ENCODE measurements around the gene NOXO1. TPM values are rescaled to one million over a fixed set of nuclear protein-coding genes. Genes with fewer than 3 reads are reported as not detected.

NOXO1 gene
- polyA plus RNA-seq, 1 of the 3 experiments (the other 2 are of a cell fraction) = 0.21 TPM

DNA sequence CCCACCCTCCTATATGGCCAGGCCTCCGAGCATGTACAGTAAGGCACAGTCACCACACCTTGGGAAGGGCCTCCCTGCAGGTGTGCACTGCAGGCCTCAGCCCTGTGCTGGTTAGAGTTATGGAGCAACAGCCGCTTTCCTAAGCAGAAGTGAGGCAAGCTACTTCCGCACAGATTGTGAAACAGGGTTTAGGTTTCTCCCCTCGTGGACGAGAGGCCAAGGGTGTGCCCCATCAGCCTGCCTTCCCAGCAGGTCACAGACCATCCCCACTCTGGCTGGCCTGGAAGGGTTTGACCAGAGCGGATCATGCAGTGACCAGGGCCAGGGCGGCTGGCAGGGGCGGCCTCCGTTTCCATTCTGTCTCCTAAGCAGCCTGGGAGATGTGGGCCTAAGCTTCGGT is 43.0 kb downstream of the NOXO1 start:
- no peak overlapping the region for H3K27ac ChIP-seq (ENCODE audit: low read depth in 2 of 2, low read length in 1 of 2)
- no peaks in the 10 kb centered on the region for H3F3A ChIP-seq (replicated peaks; ENCODE audit: insufficient read depth)
- H3K9me2 ChIP-seq = no peaks in the 10 kb centered on the region
- no peaks in the 10 kb centered on the region for H4K20me1 ChIP-seq (ENCODE audit: insufficient read depth)
- peaks cover 4 to 14% of the 10 kb centered on the region in 2 experiments for H3K36me3 ChIP-seq (replicated peaks in 1 of 2; ENCODE audit: control insufficient read depth in 1 of 2, insufficient read depth in 2 of 2, low read length in 1 of 2)
- POLR2A ChIA-PET = no interaction called here
- H3K27me3 ChIP-seq (ENCODE audit: insufficient read depth) = no peaks in the 10 kb centered on the region
- no peak overlapping the region for H3K4me3 ChIP-seq (ENCODE audit: low read depth in 2 of 2, low read length in 1 of 2)
- no peak overlapping the region for H3K4me2 ChIP-seq
- H3K4me1 ChIP-seq (ENCODE audit: control insufficient read depth in 1 of 2, insufficient read depth in 2 of 2, low read depth in 1 of 2, low read length in 1 of 2) = peaks cover 0 to 10% of the 10 kb centered on the region in 2 experiments; a peak in 2 of 4 replicates
- CTCF ChIA-PET = no interaction called here
- H3K9me3 ChIP-seq = no peaks in the 10 kb centered on the region
- no peak for DNase-seq
- H3K79me2 ChIP-seq (ENCODE audit: insufficient read depth) = no peaks in the 10 kb centered on the region
- WGBS (ENCODE audit: low lambda C conversion rate) = 93% methylated on average over 6 of the region's 10 CpGs
- H3K9ac ChIP-seq = no peak overlapping the region
- no peak overlapping the region for H2AFZ ChIP-seq (ENCODE audit: low read depth)
- TF ChIP-seq NFIC (IDR thresholded peaks at IDR 0.05; ENCODE audit: borderline replicate concordance) (no peak), FOXM1 (IDR thresholded peaks at IDR 0.05; ENCODE audit: low read depth) (no peak), FOSL2 (IDR thresholded peaks at IDR 0.05; ENCODE audit: borderline replicate concordance, low read depth) (no peak), EZH2phosphoT487 (IDR thresholded peaks at IDR 0.05; ENCODE audit: borderline replicate concordance, low read depth) (no peak), CTCF (IDR thresholded peaks at IDR 0.05) (no peak), GATA2 (CRISPR knock-in tag; IDR thresholded peaks at IDR 0.05) (no peak), JUND (IDR thresholded peaks at IDR 0.05) (no peak), ELF1 (IDR thresholded peaks at IDR 0.05) (no peak), MXI1 (IDR thresholded peaks at IDR 0.05; ENCODE audit: low read depth, low read length) (no peak), MEF2A (IDR thresholded peaks at IDR 0.05; ENCODE audit: borderline replicate concordance, low read depth) (no peak), USF2 (IDR thresholded peaks at IDR 0.05; ENCODE audit: borderline replicate concordance, low read depth, low read length) (no peak), RCOR1 (IDR thresholded peaks at IDR 0.05; ENCODE audit: low read length) (no peak), RFX5 (IDR thresholded peaks at IDR 0.05; ENCODE audit: low read length) (no peak), FOXJ3 (CRISPR knock-in tag; IDR thresholded peaks at IDR 0.05) (no peak), TAF1 (IDR thresholded peaks at IDR 0.05; ENCODE audit: borderline replicate concordance, low read depth, low read length) (no peak), PBX3 (IDR thresholded peaks at IDR 0.05) (no peak), EP300 (IDR thresholded peaks at IDR 0.05; ENCODE audit: borderline replicate concordance in 1 of 2, low read depth in 1 of 2, low read length in 1 of 2) (no peak)
- TF ChIP-seq, protein P1, sequence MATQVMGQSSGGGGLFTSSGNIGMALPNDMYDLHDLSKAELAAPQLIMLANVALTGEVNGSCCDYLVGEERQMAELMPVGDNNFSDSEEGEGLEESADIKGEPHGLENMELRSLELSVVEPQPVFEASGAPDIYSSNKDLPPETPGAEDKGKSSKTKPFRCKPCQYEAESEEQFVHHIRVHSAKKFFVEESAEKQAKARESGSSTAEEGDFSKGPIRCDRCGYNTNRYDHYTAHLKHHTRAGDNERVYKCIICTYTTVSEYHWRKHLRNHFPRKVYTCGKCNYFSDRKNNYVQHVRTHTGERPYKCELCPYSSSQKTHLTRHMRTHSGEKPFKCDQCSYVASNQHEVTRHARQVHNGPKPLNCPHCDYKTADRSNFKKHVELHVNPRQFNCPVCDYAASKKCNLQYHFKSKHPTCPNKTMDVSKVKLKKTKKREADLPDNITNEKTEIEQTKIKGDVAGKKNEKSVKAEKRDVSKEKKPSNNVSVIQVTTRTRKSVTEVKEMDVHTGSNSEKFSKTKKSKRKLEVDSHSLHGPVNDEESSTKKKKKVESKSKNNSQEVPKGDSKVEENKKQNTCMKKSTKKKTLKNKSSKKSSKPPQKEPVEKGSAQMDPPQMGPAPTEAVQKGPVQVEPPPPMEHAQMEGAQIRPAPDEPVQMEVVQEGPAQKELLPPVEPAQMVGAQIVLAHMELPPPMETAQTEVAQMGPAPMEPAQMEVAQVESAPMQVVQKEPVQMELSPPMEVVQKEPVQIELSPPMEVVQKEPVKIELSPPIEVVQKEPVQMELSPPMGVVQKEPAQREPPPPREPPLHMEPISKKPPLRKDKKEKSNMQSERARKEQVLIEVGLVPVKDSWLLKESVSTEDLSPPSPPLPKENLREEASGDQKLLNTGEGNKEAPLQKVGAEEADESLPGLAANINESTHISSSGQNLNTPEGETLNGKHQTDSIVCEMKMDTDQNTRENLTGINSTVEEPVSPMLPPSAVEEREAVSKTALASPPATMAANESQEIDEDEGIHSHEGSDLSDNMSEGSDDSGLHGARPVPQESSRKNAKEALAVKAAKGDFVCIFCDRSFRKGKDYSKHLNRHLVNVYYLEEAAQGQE (IDR thresholded peaks at IDR 0.05; ENCODE audit: low read depth, low read length) = no peak
